Measurements from ENCODE around the gene HSD11B2.

DNA sequence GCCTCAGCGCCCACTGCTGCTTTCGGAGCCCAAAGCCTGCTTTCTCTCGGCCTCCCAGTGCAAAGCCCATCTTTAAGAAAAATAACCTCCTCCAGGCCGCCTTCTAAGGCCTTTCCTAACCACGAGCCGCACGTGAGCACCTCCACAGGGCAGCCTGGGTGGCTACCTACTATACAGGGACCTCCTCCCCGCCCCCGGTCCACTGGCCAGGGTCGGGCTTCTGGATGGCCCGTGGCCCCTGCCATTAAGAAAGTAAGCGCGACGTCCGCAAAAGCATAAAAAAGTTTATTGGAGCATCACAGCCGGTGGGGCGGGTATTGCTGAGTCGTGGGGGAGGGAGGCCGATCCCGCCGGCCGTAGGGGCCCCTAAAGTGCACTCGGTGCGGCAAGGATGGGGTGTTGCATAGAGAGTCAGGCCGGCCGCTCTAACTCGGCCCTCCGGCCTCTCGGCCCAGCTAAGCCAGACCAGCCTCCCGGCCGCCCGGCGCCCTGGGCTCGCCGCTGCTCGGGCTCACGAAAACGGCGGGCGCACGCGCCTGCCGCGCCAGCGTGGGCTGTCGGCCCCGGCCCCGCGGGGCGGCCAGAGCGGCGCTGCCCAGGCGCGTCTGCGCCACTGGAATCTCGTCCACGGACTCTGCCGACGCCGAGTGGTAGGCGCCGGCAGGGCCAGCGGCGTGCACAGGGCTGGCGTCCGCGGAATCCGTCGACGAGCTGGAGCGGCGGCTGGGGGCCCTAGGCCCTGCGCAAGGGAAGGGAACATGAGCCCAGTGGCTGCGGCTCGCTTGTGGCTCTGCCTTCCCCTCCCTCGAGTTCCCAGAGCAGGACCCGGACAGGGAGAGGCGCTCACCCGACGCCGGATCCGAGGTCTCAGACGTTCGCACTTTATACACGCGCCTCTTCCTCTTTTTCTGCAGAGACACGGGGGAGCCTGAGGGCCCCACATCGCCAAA lies 36.5 kb upstream of the HSD11B2 start:
- no peak for TF ChIP-seq CEBPB (IDR thresholded peaks at IDR 0.05; ENCODE audit: low read depth, low read length)
- TF ChIP-seq, protein P1, sequence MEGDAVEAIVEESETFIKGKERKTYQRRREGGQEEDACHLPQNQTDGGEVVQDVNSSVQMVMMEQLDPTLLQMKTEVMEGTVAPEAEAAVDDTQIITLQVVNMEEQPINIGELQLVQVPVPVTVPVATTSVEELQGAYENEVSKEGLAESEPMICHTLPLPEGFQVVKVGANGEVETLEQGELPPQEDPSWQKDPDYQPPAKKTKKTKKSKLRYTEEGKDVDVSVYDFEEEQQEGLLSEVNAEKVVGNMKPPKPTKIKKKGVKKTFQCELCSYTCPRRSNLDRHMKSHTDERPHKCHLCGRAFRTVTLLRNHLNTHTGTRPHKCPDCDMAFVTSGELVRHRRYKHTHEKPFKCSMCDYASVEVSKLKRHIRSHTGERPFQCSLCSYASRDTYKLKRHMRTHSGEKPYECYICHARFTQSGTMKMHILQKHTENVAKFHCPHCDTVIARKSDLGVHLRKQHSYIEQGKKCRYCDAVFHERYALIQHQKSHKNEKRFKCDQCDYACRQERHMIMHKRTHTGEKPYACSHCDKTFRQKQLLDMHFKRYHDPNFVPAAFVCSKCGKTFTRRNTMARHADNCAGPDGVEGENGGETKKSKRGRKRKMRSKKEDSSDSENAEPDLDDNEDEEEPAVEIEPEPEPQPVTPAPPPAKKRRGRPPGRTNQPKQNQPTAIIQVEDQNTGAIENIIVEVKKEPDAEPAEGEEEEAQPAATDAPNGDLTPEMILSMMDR (conservative IDR thresholded peaks at IDR 0.05; ENCODE audit: low read depth, low read length), result no peak
- no peak for TF ChIP-seq MAFK (IDR thresholded peaks at IDR 0.05; ENCODE audit: low read depth, low read length)
- TF ChIP-seq CHD1 (IDR thresholded peaks at IDR 0.05; ENCODE audit: low read depth, low read length), result no peak
- no peak for TF ChIP-seq POLR2A (IDR thresholded peaks at IDR 0.05; ENCODE audit: low read depth, low read length)
- TF ChIP-seq RAD21 (IDR thresholded peaks at IDR 0.05; ENCODE audit: low read length), result no peak
- no peak for TF ChIP-seq FOS (IDR thresholded peaks at IDR 0.05; ENCODE audit: low read depth, low read length)
- TF ChIP-seq, protein P2, sequence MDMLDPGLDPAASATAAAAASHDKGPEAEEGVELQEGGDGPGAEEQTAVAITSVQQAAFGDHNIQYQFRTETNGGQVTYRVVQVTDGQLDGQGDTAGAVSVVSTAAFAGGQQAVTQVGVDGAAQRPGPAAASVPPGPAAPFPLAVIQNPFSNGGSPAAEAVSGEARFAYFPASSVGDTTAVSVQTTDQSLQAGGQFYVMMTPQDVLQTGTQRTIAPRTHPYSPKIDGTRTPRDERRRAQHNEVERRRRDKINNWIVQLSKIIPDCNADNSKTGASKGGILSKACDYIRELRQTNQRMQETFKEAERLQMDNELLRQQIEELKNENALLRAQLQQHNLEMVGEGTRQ (IDR thresholded peaks at IDR 0.05; ENCODE audit: low read depth, low read length), result no peak
- no peak for TF ChIP-seq RFX5 (IDR thresholded peaks at IDR 0.05; ENCODE audit: low read depth, low read length)
- TF ChIP-seq SMC3 (IDR thresholded peaks at IDR 0.05; ENCODE audit: low read depth, low read length), result no peak
- TF ChIP-seq NFE2L2 (IDR thresholded peaks at IDR 0.05; ENCODE audit: low read depth, low read length), result no peak
- TF ChIP-seq RCOR1 (IDR thresholded peaks at IDR 0.05; ENCODE audit: insufficient replicate concordance, low read length), result no peak

Measured in IMR-90 (cell line).